Naive thymus-derived CD4-positive, alpha-beta T cell (primary cell): Measurements from ENCODE around the gene BRD9. TPM values are rescaled to one million over a fixed set of nuclear protein-coding genes. Genes with fewer than 3 reads are reported as not detected.
A peak's percentile ranks its signal among the peaks of the same experiment; 100 is the strongest.

ENCODE experiments used
- ATAC-seq: fragments of 150-1000 bp; cut with Tn5 transposase; 2 replicates; pipeline ENCODE4 v1.10.0; 2021; ENCODE audit warnings: mild to moderate bottlenecking, moderate library complexity
- CTCF ChIA-PET: fragments of 350-600 bp; sonication (Branson Sonifier 250); formaldehyde crosslinking; loops from one replicate; lab custom pipeline; 2021; ENCODE audit warnings: antibody characterized with exemption; lab: Charles Lee
- POLR2A ChIA-PET: fragments of 350-600 bp; sonication (Branson Sonifier 250); formaldehyde crosslinking; loops from one replicate; lab custom pipeline; 2021; ENCODE audit warnings: antibody characterized with exemption, inconsistent platforms; lab: Charles Lee
- DNase-seq, 9 donors: peaks; one replicate each; pipeline versions ENCODE4 v3.0.0 to v3.0.0-alpha.2; 2020 to 2022; ENCODE audit warnings: mixed read lengths in 1 of 9
- H3K27ac ChIP-seq: one replicate; pipeline ENCODE4 v1.7.0; 2013; ENCODE audit warnings: mild to moderate bottlenecking, low read depth, low read length, moderate library complexity
- H3K27me3 ChIP-seq, 2 donors: one replicate each; pipeline ENCODE4 v1.7.0; 2013; ENCODE audit warnings: low read length in 2 of 2, mild to moderate bottlenecking in 2 of 2, moderate library complexity in 2 of 2; ENCODE audit not compliant: control insufficient read depth in 2 of 2, insufficient read depth in 2 of 2
- H3K36me3 ChIP-seq, 3 experiments: 1 replicate in 2 of 3; 2 replicates in 1 of 3; pipeline ENCODE4 v1.7.0; 2013; ENCODE audit warnings: low read length in 3 of 3, mild to moderate bottlenecking in 3 of 3, moderate library complexity in 1 of 3; ENCODE audit not compliant: insufficient read depth in 3 of 3, control insufficient read depth in 2 of 3
- H3K4me1 ChIP-seq, 2 donors: one replicate each; pipeline ENCODE4 v1.7.0; 2013; ENCODE audit warnings: low read length in 2 of 2, mild to moderate bottlenecking in 2 of 2, moderate library complexity in 1 of 2; ENCODE audit not compliant: control insufficient read depth in 2 of 2, insufficient read depth in 2 of 2
- H3K4me3 ChIP-seq: 2 replicates; pipeline ENCODE4 v1.7.0; 2013; ENCODE audit warnings: mild to moderate bottlenecking, low read length
- H3K9me3 ChIP-seq, 3 experiments: 1 replicate in 2 of 3; 2 replicates in 1 of 3; pipeline ENCODE4 v1.7.0; 2013; ENCODE audit warnings: low read length in 3 of 3; ENCODE audit not compliant: control insufficient read depth in 2 of 3
- H3K27ac Mint-ChIP-seq, 9 donors: one replicate each; pipeline ENCODE4 v1.8.0; 2020 to 2022; ENCODE audit warnings: mixed read lengths in 9 of 9, mild to moderate bottlenecking in 8 of 9, moderate library complexity in 5 of 9, inconsistent platforms in 2 of 9
- H3K27me3 Mint-ChIP-seq, 5 donors: one replicate each; pipeline ENCODE4 v1.8.0; 2021 to 2022; ENCODE audit warnings: mixed read lengths in 5 of 5, mild to moderate bottlenecking in 1 of 5
- H3K36me3 Mint-ChIP-seq, 5 donors: one replicate each; pipeline ENCODE4 v1.8.0; 2020 to 2022; ENCODE audit warnings: mixed read lengths in 5 of 5, mild to moderate bottlenecking in 3 of 5, inconsistent platforms in 1 of 5
- H3K4me1 Mint-ChIP-seq, 7 donors: one replicate each; pipeline ENCODE4 v1.8.0; 2020 to 2022; ENCODE audit warnings: mixed read lengths in 7 of 7, mild to moderate bottlenecking in 3 of 7, inconsistent platforms in 1 of 7
- H3K4me3 Mint-ChIP-seq, 10 donors: one replicate each; pipeline ENCODE4 v1.8.0; 2020 to 2022; ENCODE audit warnings: mild to moderate bottlenecking in 10 of 10, mixed read lengths in 10 of 10, moderate library complexity in 6 of 10, inconsistent platforms in 2 of 10
- H3K9me3 Mint-ChIP-seq, 11 donors: one replicate each; pipeline ENCODE4 v1.8.0; 2020 to 2022; ENCODE audit warnings: mixed read lengths in 11 of 11, mild to moderate bottlenecking in 4 of 11, inconsistent platforms in 1 of 11, moderate library complexity in 1 of 11
- intact Hi-C, 2 donors: fragments of 100-400 bp; cut with micrococcal nuclease; formaldehyde crosslinking; loops; one replicate each; pipeline ENCODE4 v1.15.1; 2023
- polyA plus RNA-seq, 2 donors: library from polyadenylated mRNA; unstranded; fragments of 300-500 nt; fragmentation: Illumina TruSeq; gene quantifications; one replicate each; pipeline ENCODE4 v1.2.3, GENCODE V29; 2021
- total RNA-seq, 6 experiments: library from RNA in 5 of 6; stranded (reverse) in 5 of 6; gene quantifications; 1 replicate in 5 of 6; 2 replicates in 1 of 6; pipeline ENCODE4 v1.2.3 and lab custom pipeline; 2021 to 2026

Gene BRD9
- total and polyA plus RNA-seq, 7 experiments from 2014 or later = 10.6 to 93.2 (median 81.2) TPM

DNA sequence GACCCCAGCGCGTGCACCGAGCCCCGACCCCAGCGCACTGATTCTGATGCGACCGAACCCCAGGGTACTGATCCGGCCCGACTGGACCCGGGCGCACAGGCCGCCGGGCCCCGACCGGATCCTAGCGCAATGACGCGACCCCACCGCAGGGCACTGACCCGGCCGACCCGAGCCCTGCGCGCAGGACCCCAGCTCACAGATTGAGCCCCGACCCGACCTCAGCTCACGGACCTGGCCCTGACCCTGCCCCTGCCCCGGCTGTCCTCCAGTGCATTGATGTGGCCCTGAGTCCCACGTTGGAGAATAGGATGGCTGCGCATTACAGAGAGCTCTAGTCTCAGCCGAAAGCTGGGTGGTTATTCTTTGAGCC, 521 bp upstream of the BRD9 start:
- H3K4me1 Mint-ChIP-seq = peaks cover 12 to 33% (median 28%) of the 10 kb centered on the region in 7 donors
- H3K27ac Mint-ChIP-seq = peak overlapping the region in 3 of 9 donors; percentile 34 to 74 (median 48)
- H3K36me3 ChIP-seq = peaks cover 8 to 34% (median 16%) of the 10 kb centered on the region in 3 experiments
- ChIA-PET POLR2A (interaction anchor here (0.7 to 1.2 kb wide), 3 partner anchors 9 to 281 kb away, joined by 3 to 5 read pairs (median 4); partner anchors contain the start of gene CEP72), CTCF (interaction anchor here (1.3 kb wide), 1 partner anchor 8 kb away, joined by 4 read pairs; no protein-coding TSS in a partner anchor)
- no peak for ATAC-seq
- H3K27me3 ChIP-seq = no peaks in the 10 kb centered on the region
- no peaks in the 10 kb centered on the region for H3K27me3 Mint-ChIP-seq
- H3K9me3 Mint-ChIP-seq = no peaks in the 10 kb centered on the region
- peak in 1 of 9 donors; percentile 30 for DNase-seq
- peaks cover 0 to 20% (median 13%) of the 10 kb centered on the region in 5 donors for H3K36me3 Mint-ChIP-seq
- H3K27ac ChIP-seq = no peak overlapping the region
- peak overlapping the region; percentile 24 to 89 (median 63) for H3K4me3 Mint-ChIP-seq
- H3K4me3 ChIP-seq = no peak overlapping the region
- peaks cover 10 to 14% of the 10 kb centered on the region in 2 donors for H3K4me1 ChIP-seq
- intact Hi-C loops = loop anchor here (2.0 to 5.0 kb wide), 5 partner anchors 108 to 621 kb away; partner anchors contain the start of genes TPPP (in 2 of the 2), CLPTM1L (in 1 of the 2), PDCD6 (in 1 of the 2) and ZDHHC11B (in 1 of the 2)
- no peaks in the 10 kb centered on the region for H3K9me3 ChIP-seq

DNA sequence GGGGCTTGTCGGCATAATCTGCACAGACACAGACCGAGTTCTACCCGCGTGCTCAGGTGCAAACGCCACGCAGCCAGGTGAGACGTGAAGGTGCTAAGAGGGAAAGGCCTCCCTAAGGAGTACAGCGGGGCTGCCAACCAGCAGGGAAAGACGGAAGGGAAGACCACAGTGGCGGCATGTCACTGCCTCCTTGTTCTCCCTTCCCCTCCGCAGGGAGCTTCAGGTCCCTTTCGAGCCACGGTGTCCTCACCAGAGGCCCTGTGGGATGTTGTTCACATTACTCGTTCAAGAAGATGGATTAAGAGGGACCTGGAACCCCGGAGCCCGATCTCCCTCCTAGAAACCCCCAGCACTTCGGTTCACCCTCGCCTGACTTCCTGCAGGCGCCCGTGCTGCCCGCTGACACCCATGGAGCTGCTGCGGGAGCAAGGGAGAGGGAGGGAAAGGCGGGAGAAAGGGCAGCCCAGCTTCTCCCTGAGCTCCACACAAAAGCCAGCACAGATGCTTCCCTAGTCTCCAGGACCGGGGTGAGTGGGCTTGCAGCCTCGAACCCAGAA, 686 bp downstream of the BRD9 start:
- H3K36me3 ChIP-seq = peaks cover 15 to 46% (median 21%) of the 10 kb centered on the region in 3 experiments
- Mint-ChIP-seq H3K27ac (peak overlapping the region; percentile 69 to 92 (median 89)), H3K9me3 (no peaks in the 10 kb centered on the region), H3K36me3 (peaks cover 7 to 25% (median 18%) of the 10 kb centered on the region in 5 donors), H3K27me3 (no peaks in the 10 kb centered on the region), H3K4me3 (peak overlapping the region; percentile 79 to 93 (median 86)), H3K4me1 (peaks cover 13 to 39% (median 32%) of the 10 kb centered on the region in 7 donors)
- peaks cover 10 to 14% of the 10 kb centered on the region in 2 donors for H3K4me1 ChIP-seq
- POLR2A ChIA-PET = interaction anchor here (0.6 to 2.1 kb wide), 3 partner anchors 219 to 280 kb away, joined by 3 to 6 read pairs (median 5); partner anchors contain the start of gene CEP72
- H3K27ac ChIP-seq = peak overlapping the region; percentile 91
- CTCF ChIA-PET = interaction anchor here (1.1 to 1.3 kb wide), 2 partner anchors 9 to 11 kb away, joined by 3 to 4 read pairs; no protein-coding TSS in a partner anchor
- H3K9me3 ChIP-seq = no peaks in the 10 kb centered on the region
- ATAC-seq = peak; percentile 1
- no peaks in the 10 kb centered on the region for H3K27me3 ChIP-seq
- intact Hi-C loops = loop anchor here (1.0 to 5.0 kb wide), 6 partner anchors 107 to 620 kb away; partner anchors contain the start of genes TPPP (in 2 of the 2), CEP72 (in 1 of the 2), CLPTM1L (in 1 of the 2) and PDCD6 (in 1 of the 2)
- H3K4me3 ChIP-seq = peak overlapping the region; percentile 84
- DNase-seq = peak in 1 of 9 donors; percentile 9

DNA sequence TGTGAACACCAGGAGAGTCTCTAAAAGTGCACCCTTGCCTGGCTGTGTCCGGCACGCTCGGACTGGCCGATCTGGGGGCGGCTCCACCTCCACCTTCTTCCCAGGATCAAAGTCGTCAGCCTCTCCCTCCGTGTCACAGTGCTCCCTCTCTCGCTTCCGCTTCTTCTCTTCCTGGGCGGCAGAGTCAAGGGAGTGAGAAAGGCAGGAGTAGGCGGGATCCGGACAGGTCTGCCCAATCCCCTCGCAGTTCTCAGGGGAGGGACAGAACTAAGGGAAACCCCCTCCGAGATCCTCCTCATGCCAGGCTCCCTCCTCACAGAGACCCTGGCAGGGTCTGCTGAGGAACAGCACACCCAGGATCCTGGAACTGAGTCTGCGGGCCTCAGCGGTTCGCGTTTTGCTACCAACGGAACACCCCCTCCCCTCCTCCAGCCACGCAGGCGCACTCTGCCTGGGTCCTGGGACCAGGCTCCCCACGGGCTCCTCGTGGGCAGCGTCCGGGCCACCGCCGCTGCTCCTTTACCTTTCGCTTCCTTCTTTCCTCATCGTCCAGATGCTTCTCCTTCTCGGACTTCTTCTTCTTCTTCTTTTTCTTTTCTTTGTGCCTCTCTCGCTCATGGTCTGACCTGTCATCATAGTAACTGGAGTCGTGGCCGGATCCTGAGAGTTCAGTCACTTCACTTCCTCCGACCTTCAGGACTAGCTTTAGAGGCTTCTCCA, 1.3 kb downstream of the BRD9 start:
- peaks cover 15 to 52% (median 27%) of the 10 kb centered on the region in 3 experiments for H3K36me3 ChIP-seq
- H3K27ac Mint-ChIP-seq = peak overlapping the region; percentile 69 to 92 (median 89)
- H3K9me3 ChIP-seq = no peaks in the 10 kb centered on the region
- intact Hi-C loops = loop anchor here in 1 of 2 donors (5.0 kb wide), 2 partner anchors 199 to 619 kb away; partner anchors contain the start of genes PDCD6 and TPPP
- H3K4me3 Mint-ChIP-seq = peak overlapping the region; percentile 79 to 93 (median 86)
- H3K36me3 Mint-ChIP-seq = peaks cover 13 to 32% (median 18%) of the 10 kb centered on the region in 5 donors
- POLR2A ChIA-PET = interaction anchor here (0.6 to 2.1 kb wide), 2 partner anchors 219 to 222 kb away, joined by 3 to 6 read pairs; no protein-coding TSS in a partner anchor
- H3K4me3 ChIP-seq = peak overlapping the region; percentile 84
- H3K9me3 Mint-ChIP-seq = no peaks in the 10 kb centered on the region
- no peak for ATAC-seq
- peaks cover 13 to 39% (median 32%) of the 10 kb centered on the region in 7 donors for H3K4me1 Mint-ChIP-seq
- H3K27ac ChIP-seq = peak overlapping the region; percentile 91
- no peaks in the 10 kb centered on the region for H3K27me3 ChIP-seq
- H3K27me3 Mint-ChIP-seq = no peaks in the 10 kb centered on the region
- H3K4me1 ChIP-seq = peaks cover 10 to 14% of the 10 kb centered on the region in 2 donors
- no peak for DNase-seq
- CTCF ChIA-PET = interaction anchor here (1.1 kb wide), 1 partner anchor 11 kb away, joined by 3 read pairs; no protein-coding TSS in a partner anchor

DNA sequence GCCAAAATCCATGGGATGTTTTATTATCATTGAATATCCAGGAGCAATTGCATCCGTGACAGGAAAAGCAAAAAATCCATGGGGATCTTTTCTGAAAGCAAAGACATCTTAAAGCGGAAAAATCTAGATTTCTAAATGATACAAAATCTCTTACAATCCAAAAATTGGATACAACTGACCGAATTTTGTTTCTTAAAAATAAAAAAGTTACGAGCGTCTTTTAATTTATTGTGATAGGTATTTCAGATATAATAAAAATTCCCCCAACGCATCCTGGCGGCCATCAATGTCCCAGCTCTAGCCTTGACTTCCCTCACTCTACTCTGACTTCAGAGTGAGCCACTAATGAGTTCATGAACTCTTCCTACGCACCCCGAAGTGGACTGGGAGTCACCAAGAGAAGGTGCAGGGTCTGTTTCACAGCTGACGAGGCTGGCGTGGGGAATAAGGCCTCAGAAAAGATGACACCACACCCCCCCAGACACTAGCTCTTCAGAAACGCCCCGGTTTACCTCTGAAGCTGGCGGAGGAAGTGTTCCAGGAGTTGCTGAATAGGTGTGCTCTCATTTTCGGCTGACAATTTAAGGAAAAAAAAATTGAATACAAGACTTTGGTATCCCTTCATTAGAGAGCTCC, 3.4 kb downstream of the BRD9 start:
- peaks cover 13 to 42% (median 28%) of the 10 kb centered on the region in 5 donors for H3K36me3 Mint-ChIP-seq
- H3K9me3 Mint-ChIP-seq = no peaks in the 10 kb centered on the region
- H3K27ac Mint-ChIP-seq = no peak overlapping the region
- peaks cover 15 to 43% (median 32%) of the 10 kb centered on the region in 7 donors for H3K4me1 Mint-ChIP-seq
- ATAC-seq (no peak), DNase-seq (no peak)
- intact Hi-C loops = no loop called here
- no peaks in the 10 kb centered on the region for H3K27me3 Mint-ChIP-seq
- Histone ChIP-seq H3K4me3 (no peak overlapping the region), H3K4me1 (peaks cover 10 to 14% of the 10 kb centered on the region in 2 donors), H3K9me3 (no peaks in the 10 kb centered on the region), H3K27ac (no peak overlapping the region), H3K36me3 (peaks cover 15 to 73% (median 39%) of the 10 kb centered on the region in 3 experiments), H3K27me3 (no peaks in the 10 kb centered on the region)
- ChIA-PET POLR2A (interaction anchor here (0.6 to 0.7 kb wide), 2 partner anchors 14 to 465 kb away, joined by 4 read pairs; no protein-coding TSS in a partner anchor), CTCF (interaction anchor here (0.7 to 1.1 kb wide), 2 partner anchors 217 to 429 kb away, joined by 3 to 4 read pairs; no protein-coding TSS in a partner anchor)
- peak overlapping the region in 1 of 10 donors; percentile 36 for H3K4me3 Mint-ChIP-seq

DNA sequence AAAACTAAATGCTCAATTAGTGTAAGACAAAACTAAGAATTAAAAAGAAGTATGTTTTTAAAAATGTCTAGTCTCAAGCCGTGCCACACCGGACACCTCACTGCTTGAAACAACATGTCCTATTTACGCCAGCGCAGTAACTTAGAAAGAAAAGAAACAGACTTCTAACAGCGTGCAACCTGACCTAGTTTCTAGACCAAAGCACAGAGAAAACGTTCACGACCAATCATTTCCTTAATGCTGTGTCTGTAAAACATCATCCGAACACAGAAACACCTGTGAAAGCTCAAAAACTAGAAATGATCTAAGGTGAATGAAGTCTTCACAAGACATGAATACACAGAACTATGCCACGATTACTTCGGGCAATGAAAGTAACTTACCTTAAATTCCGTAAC, 4.0 kb downstream of the BRD9 start:
- Histone ChIP-seq H3K27me3 (no peaks in the 10 kb centered on the region), H3K4me1 (peaks cover 10 to 14% of the 10 kb centered on the region in 2 donors), H3K4me3 (no peak overlapping the region), H3K36me3 (peaks cover 15 to 79% (median 43%) of the 10 kb centered on the region in 3 experiments), H3K27ac (no peak overlapping the region), H3K9me3 (no peaks in the 10 kb centered on the region)
- intact Hi-C loops = no loop called here
- POLR2A ChIA-PET = interaction anchor here (0.7 kb wide), 1 partner anchor 465 kb away, joined by 4 read pairs; no protein-coding TSS in a partner anchor
- H3K4me1 Mint-ChIP-seq = peaks cover 15 to 43% (median 32%) of the 10 kb centered on the region in 7 donors
- CTCF ChIA-PET = interaction anchor here (1.1 kb wide), 1 partner anchor 216 kb away, joined by 4 read pairs; no protein-coding TSS in a partner anchor
- no peak overlapping the region for H3K4me3 Mint-ChIP-seq
- peaks cover 13 to 46% (median 28%) of the 10 kb centered on the region in 5 donors for H3K36me3 Mint-ChIP-seq
- H3K27me3 Mint-ChIP-seq = no peaks in the 10 kb centered on the region
- no peak for ATAC-seq
- H3K27ac Mint-ChIP-seq = peak overlapping the region in 1 of 9 donors; percentile 28
- no peaks in the 10 kb centered on the region for H3K9me3 Mint-ChIP-seq
- DNase-seq = no peak
